A673 (cell line): ENCODE results near the gene ANXA4.

ENCODE experiments used
- CTCF ChIP-seq: fragments of 300-800, 200-600 bp; sonication (generic); conservative IDR thresholded peaks from 2 replicates; pipeline ENCODE4 v1.5.1; 2017; ENCODE audit warnings: low read depth, mild to moderate bottlenecking, antibody characterized with exemption, low read length, moderate library complexity, mixed read lengths
- EZH2 ChIP-seq: fragments of 200-600 bp; sonication (generic); IDR thresholded peaks from 2 replicates; pipeline ENCODE4 v1.6.1; 2017; ENCODE audit warnings: borderline replicate concordance, low read depth, mild to moderate bottlenecking, mixed read lengths, antibody characterized with exemption, low read length; ENCODE audit not compliant: poor library complexity, severe bottlenecking

- TF ChIP-seq CTCF (no peak), EZH2 (no peak)
Observed at GRCh38 chr2:69797836-69798289, 55.9 kb downstream of the ANXA4 start.
